Mesenchymal stem cell (in vitro differentiated cells and primary cell): ENCODE measurements around the gene RCN1.
"Not testable (repeated sequence)": the region's sequence is repeated elsewhere in the genome, so short reads cannot be mapped to it uniquely, and the experiment has no call there.

Experiments
- DNase-seq: peaks from one replicate; pipeline ENCODE4 v3.0.0-alpha.2; 2013
- H2AFZ ChIP-seq: one replicate; pipeline ENCODE4 v1.6.1; 2013; ENCODE audit warnings: low read depth, mild to moderate bottlenecking, control low read depth, inconsistent platforms, low read length, moderate library complexity
- H2AK5ac ChIP-seq: 2 replicates; pipeline ENCODE4 v1.6.1; 2013; ENCODE audit warnings: low read length, moderate library complexity, mild to moderate bottlenecking, inconsistent platforms; ENCODE audit not compliant: severe bottlenecking
- H2BK120ac ChIP-seq: one replicate; pipeline ENCODE4 v1.6.1; 2013; ENCODE audit warnings: low read depth, mild to moderate bottlenecking, inconsistent platforms, low read length, moderate library complexity
- H2BK12ac ChIP-seq, 2 experiments: one replicate each; pipeline ENCODE4 v1.6.1; 2013; ENCODE audit warnings: inconsistent platforms in 2 of 2, low read length in 2 of 2, mild to moderate bottlenecking in 2 of 2, moderate library complexity in 2 of 2, control low read depth in 1 of 2
- H2BK15ac ChIP-seq: one replicate; pipeline ENCODE4 v1.6.1; 2013; ENCODE audit warnings: mild to moderate bottlenecking, low read depth, inconsistent platforms; ENCODE audit not compliant: poor library complexity, severe bottlenecking
- H2BK5ac ChIP-seq: 2 replicates; pipeline ENCODE4 v1.6.1; 2013; ENCODE audit warnings: low read depth, mild to moderate bottlenecking, low read length, control low read depth, inconsistent platforms; ENCODE audit not compliant: poor library complexity, severe bottlenecking
- H3K14ac ChIP-seq, 2 experiments: one replicate each; pipeline ENCODE4 v1.6.1; 2013; ENCODE audit warnings: inconsistent platforms in 2 of 2, low read length in 2 of 2, control low read depth in 1 of 2, mild to moderate bottlenecking in 1 of 2, moderate library complexity in 1 of 2
- H3K18ac ChIP-seq, 2 experiments: one replicate each; pipeline ENCODE4 v1.6.1; 2013; ENCODE audit warnings: inconsistent platforms in 2 of 2, low read length in 2 of 2, control low read depth in 1 of 2, low read depth in 1 of 2, mild to moderate bottlenecking in 1 of 2
- H3K23ac ChIP-seq, 2 experiments: one replicate each; pipeline ENCODE4 v1.6.1; 2013; ENCODE audit warnings: inconsistent platforms in 2 of 2, low read length in 2 of 2, mild to moderate bottlenecking in 2 of 2, moderate library complexity in 2 of 2, control low read depth in 1 of 2
- H3K27ac ChIP-seq: 2 replicates; pipeline ENCODE4 v1.5.1; 2013; ENCODE audit warnings: mild to moderate bottlenecking, moderate library complexity, low read length, control low read depth, inconsistent platforms; ENCODE audit not compliant: poor library complexity, severe bottlenecking
- H3K27me3 ChIP-seq, 2 experiments: 2 replicates each; pipeline versions ENCODE4 v1.6.1 to v1.7.0; 2013; ENCODE audit warnings: low read length in 2 of 2, mild to moderate bottlenecking in 2 of 2, moderate library complexity in 2 of 2, control low read depth in 1 of 2, inconsistent platforms in 1 of 2; ENCODE audit not compliant: control insufficient read depth in 1 of 2, insufficient read depth in 1 of 2
- H3K36me3 ChIP-seq, 2 experiments: 2 replicates each; pipeline versions ENCODE4 v1.6.1 to v1.7.0; 2013; ENCODE audit warnings: low read length in 2 of 2, control low read depth in 1 of 2, inconsistent platforms in 1 of 2, low read depth in 1 of 2, mild to moderate bottlenecking in 1 of 2; ENCODE audit not compliant: insufficient read depth in 2 of 2, control insufficient read depth in 1 of 2
- H3K4ac ChIP-seq, 2 experiments: one replicate each; pipeline ENCODE4 v1.6.1; 2013; ENCODE audit warnings: inconsistent platforms in 2 of 2, low read length in 2 of 2, mild to moderate bottlenecking in 2 of 2, moderate library complexity in 2 of 2, control low read depth in 1 of 2, low read depth in 1 of 2
- H3K4me1 ChIP-seq: 2 replicates; pipeline ENCODE4 v1.6.1; 2013; ENCODE audit warnings: low read depth, low read length, control low read depth; ENCODE audit not compliant: control insufficient read depth, insufficient read depth
- H3K4me2 ChIP-seq: 2 replicates; pipeline ENCODE4 v1.6.1; 2013; ENCODE audit warnings: low read length, mild to moderate bottlenecking, inconsistent platforms; ENCODE audit not compliant: poor library complexity, severe bottlenecking
- H3K4me3 ChIP-seq, 2 experiments: 2 replicates each; pipeline versions ENCODE4 v1.5.1 to v1.7.0; 2013; ENCODE audit warnings: low read length in 2 of 2, mild to moderate bottlenecking in 2 of 2, control low read depth in 1 of 2, low read depth in 1 of 2; ENCODE audit not compliant: insufficient read depth in 1 of 2
- H3K79me1 ChIP-seq: replicated peaks from 2 replicates; pipeline ENCODE4 v1.6.1; 2013; ENCODE audit warnings: mild to moderate bottlenecking, control low read depth, low read length, inconsistent platforms; ENCODE audit not compliant: poor library complexity, severe bottlenecking
- H3K9ac ChIP-seq: 2 replicates; pipeline ENCODE4 v1.7.0; 2013; ENCODE audit warnings: mild to moderate bottlenecking, low read length, moderate library complexity
- H3K9me3 ChIP-seq: 2 replicates; pipeline ENCODE4 v1.7.0; 2013; ENCODE audit warnings: mild to moderate bottlenecking, low read length; ENCODE audit not compliant: control insufficient read depth
- H4K8ac ChIP-seq: one replicate; pipeline ENCODE4 v1.6.1; 2013; ENCODE audit warnings: inconsistent platforms, mild to moderate bottlenecking, low read length, moderate library complexity
- H4K91ac ChIP-seq: one replicate; pipeline ENCODE4 v1.6.1; 2013; ENCODE audit warnings: mild to moderate bottlenecking, low read length, inconsistent platforms
- WGBS: methylation state at CpG from one replicate; pipeline ENCODE4 v1.1.7; 2013; ENCODE audit warnings: mixed read lengths; 5-methylcytosine and 5-hydroxymethylcytosine counted together

The RCN1 gene

DNA sequence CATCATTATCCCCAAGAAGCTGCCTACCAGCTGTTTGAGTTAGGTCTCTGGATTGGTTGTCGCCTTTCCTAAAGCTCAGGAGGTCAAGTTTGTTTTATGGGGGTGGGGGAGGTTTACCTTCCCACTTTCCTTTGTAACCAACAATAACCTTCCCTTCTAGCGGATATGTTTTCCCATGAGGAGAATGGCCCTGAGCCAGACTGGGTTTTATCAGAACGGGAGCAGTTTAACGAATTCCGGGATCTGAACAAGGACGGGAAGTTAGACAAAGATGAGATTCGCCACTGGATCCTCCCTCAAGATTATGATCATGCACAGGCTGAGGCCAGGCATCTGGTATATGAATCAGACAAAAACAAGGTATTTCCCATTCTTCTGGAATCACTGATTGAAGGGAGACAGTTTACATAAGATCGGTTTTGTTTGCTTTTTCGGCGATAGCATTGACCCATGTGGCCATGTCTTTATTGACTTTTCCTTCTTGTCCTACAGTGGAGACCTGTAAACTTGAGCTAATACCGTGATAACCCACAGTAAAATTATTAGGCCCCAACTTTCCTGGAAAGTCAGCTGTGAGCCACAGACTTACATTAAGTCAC, 12.3 kb downstream of the RCN1 start:
- not testable (repeated sequence) for H2BK12ac ChIP-seq, H3K9ac ChIP-seq, H2AK5ac ChIP-seq, H4K91ac ChIP-seq, DNase-seq, H3K4me3 ChIP-seq, H2BK5ac ChIP-seq, H3K4me1 ChIP-seq, H2AFZ ChIP-seq, H3K27ac ChIP-seq, H3K4me2 ChIP-seq, H3K14ac ChIP-seq, H2BK15ac ChIP-seq, H3K18ac ChIP-seq, H2BK120ac ChIP-seq, H3K9me3 ChIP-seq, H4K8ac ChIP-seq, H3K23ac ChIP-seq, H3K27me3 ChIP-seq, H3K4ac ChIP-seq
- 97% methylated on average over 8 of the region's 11 CpGs for WGBS
- Histone ChIP-seq H3K79me1 (peaks cover 27% of the 10 kb centered on the region), H3K36me3 (peaks cover 30 to 80% of the 10 kb centered on the region in 2 experiments)

- Histone ChIP-seq H3K27ac (no peak overlapping the region), H3K9ac (no peak overlapping the region), H2BK12ac (no peak overlapping the region), H3K79me1 (peaks cover 23% of the 10 kb centered on the region), H4K8ac (no peak overlapping the region), H3K18ac (no peak overlapping the region), H3K4ac (no peak overlapping the region), H3K14ac (no peak overlapping the region), H2AK5ac (no peak overlapping the region), H3K27me3 (no peaks in the 10 kb centered on the region), H3K4me1 (peaks cover 1% of the 10 kb centered on the region), H3K4me2 (no peak overlapping the region), H3K36me3 (peaks cover 26 to 72% of the 10 kb centered on the region in 2 experiments), H3K4me3 (no peak overlapping the region), H3K23ac (no peak overlapping the region), H2AFZ (no peak overlapping the region), H2BK5ac (no peak overlapping the region), H2BK120ac (no peak overlapping the region), H2BK15ac (no peak overlapping the region), H4K91ac (no peak overlapping the region), H3K9me3 (no peaks in the 10 kb centered on the region)
- WGBS = 98% methylated on average over 5 of the region's 5 CpGs
- DNase-seq = no peak
These were observed 13.1 kb downstream of the RCN1 start for GRCh38 chr11:32103941-32104340.

DNA sequence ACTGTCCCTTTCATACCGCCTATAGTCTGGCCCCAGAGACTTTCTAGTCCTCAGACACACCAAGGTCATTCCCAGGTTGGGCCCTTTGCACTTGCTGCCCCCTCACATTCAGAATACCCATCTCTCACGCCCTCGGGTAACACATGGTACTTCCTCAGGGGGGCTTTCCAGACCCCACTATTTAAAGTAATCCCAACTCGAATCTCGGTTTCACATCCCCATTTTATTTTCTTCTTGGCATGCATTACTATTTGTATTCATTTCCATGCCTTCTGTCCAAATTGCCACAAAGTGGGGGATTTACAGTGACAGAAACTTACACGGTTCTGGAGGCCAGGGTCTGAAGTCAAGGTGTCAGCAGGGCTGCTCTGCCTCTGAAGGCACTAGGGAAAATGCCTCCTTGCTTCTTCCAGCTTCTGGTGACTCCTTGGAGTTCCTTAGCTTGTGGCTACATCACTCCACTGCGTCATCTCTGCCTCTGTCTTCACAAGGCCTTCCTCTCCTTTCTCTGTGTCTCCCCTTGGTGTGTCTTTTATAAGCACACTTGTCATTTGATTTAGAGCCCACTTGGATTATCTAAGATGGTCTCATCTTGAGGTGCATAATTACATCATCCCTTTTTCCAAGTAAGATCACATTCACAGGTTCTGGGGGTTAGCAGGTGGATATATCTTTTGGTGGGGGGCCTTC, 15.1 kb downstream of the RCN1 start:
- 98% methylated on average over 7 of the region's 7 CpGs for WGBS
- Histone ChIP-seq H2BK120ac (no peak overlapping the region), H3K4me1 (peaks cover 3% of the 10 kb centered on the region), H3K14ac (no peak overlapping the region), H2BK5ac (no peak overlapping the region), H2AFZ (no peak overlapping the region), H2BK12ac (no peak overlapping the region), H3K4me2 (no peak overlapping the region), H3K18ac (no peak overlapping the region), H3K4me3 (no peak overlapping the region), H3K27me3 (no peaks in the 10 kb centered on the region), H3K4ac (no peak overlapping the region), H3K9me3 (no peaks in the 10 kb centered on the region), H4K8ac (no peak overlapping the region), H2BK15ac (no peak overlapping the region), H3K27ac (no peak overlapping the region), H4K91ac (no peak overlapping the region), H3K23ac (no peak overlapping the region), H3K9ac (no peak overlapping the region), H3K79me1 (peaks cover 7% of the 10 kb centered on the region), H3K36me3 (peaks cover 12 to 53% of the 10 kb centered on the region in 2 experiments), H2AK5ac (no peak overlapping the region)
- no peak for DNase-seq

DNA sequence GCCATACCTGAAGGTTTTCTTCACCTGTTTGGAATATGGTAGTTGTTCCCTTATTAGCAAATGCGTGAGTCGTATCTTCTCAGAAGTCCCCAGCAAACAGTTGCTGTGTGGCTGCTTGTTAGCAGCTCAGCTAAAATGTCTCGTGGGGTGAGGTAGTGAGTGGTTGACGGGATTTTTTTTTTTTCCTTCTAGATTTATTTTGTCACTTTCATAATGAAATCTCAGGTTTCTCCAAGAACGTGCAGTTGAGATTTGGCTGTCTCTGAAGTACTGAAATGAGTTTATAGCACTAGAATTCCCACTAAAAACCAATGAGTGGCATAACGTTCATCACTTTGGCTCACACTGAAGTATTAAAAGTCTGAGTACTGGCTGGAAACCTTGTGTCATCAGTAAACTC, 16.8 kb downstream of the RCN1 start:
- no peak for DNase-seq
- peaks cover 2% of the 10 kb centered on the region for H3K79me1 ChIP-seq
- H3K27ac ChIP-seq = no peak overlapping the region
- H3K14ac ChIP-seq = no peak overlapping the region
- no peak overlapping the region for H2BK120ac ChIP-seq
- H3K4me3 ChIP-seq = no peak overlapping the region
- H3K9ac ChIP-seq = no peak overlapping the region
- H2AK5ac ChIP-seq = no peak overlapping the region
- no peak overlapping the region for H3K18ac ChIP-seq
- H2BK5ac ChIP-seq = no peak overlapping the region
- H3K27me3 ChIP-seq = no peaks in the 10 kb centered on the region
- H2BK15ac ChIP-seq = no peak overlapping the region
- H3K4ac ChIP-seq = no peak overlapping the region
- no peak overlapping the region for H4K8ac ChIP-seq
- no peak overlapping the region for H3K4me2 ChIP-seq
- peaks cover 4 to 37% of the 10 kb centered on the region in 2 experiments for H3K36me3 ChIP-seq
- no peak overlapping the region for H4K91ac ChIP-seq
- WGBS = 96% methylated on average over 5 of the region's 6 CpGs
- H2BK12ac ChIP-seq = no peak overlapping the region
- no peak overlapping the region for H3K23ac ChIP-seq
- no peaks in the 10 kb centered on the region for H3K9me3 ChIP-seq
- H2AFZ ChIP-seq = no peak overlapping the region
- H3K4me1 ChIP-seq = peaks cover 3% of the 10 kb centered on the region
